ENCODE measurements around the gene DDAH1.

Gene DDAH1

DNA sequence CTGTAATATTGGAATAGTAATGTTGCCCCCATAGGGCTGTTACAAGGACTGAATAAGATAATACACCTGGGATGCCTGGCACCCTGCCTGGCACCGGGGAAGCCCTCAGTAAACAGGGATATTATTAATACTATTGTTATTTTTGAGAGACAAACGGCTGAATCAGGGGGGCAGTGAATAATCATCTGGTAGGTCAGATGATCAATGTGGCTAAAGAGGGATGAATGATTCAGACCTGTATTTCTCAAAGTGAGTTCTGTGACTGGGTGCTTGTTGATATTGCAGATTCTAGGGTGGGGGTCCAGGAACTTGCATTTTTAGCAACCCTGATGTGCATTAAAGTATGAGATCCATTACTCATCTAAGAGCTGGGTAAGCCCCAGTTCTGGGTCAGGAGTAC is 142.3 kb downstream of the DDAH1 start:
- ChIA-PET POLR2A (no interaction called here), CTCF (interaction anchor here (1.4 kb wide), 1 partner anchor 14 kb away, joined by 5 read pairs; no protein-coding TSS in a partner anchor)
- TF ChIP-seq, protein P1, sequence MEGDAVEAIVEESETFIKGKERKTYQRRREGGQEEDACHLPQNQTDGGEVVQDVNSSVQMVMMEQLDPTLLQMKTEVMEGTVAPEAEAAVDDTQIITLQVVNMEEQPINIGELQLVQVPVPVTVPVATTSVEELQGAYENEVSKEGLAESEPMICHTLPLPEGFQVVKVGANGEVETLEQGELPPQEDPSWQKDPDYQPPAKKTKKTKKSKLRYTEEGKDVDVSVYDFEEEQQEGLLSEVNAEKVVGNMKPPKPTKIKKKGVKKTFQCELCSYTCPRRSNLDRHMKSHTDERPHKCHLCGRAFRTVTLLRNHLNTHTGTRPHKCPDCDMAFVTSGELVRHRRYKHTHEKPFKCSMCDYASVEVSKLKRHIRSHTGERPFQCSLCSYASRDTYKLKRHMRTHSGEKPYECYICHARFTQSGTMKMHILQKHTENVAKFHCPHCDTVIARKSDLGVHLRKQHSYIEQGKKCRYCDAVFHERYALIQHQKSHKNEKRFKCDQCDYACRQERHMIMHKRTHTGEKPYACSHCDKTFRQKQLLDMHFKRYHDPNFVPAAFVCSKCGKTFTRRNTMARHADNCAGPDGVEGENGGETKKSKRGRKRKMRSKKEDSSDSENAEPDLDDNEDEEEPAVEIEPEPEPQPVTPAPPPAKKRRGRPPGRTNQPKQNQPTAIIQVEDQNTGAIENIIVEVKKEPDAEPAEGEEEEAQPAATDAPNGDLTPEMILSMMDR (IDR thresholded peaks at IDR 0.05; ENCODE audit: control extremely low read depth, extremely low read depth, low read depth, missing control alignments), result no peak
- DNase-seq (ENCODE audit: extremely low spot score), result no peak

DNA sequence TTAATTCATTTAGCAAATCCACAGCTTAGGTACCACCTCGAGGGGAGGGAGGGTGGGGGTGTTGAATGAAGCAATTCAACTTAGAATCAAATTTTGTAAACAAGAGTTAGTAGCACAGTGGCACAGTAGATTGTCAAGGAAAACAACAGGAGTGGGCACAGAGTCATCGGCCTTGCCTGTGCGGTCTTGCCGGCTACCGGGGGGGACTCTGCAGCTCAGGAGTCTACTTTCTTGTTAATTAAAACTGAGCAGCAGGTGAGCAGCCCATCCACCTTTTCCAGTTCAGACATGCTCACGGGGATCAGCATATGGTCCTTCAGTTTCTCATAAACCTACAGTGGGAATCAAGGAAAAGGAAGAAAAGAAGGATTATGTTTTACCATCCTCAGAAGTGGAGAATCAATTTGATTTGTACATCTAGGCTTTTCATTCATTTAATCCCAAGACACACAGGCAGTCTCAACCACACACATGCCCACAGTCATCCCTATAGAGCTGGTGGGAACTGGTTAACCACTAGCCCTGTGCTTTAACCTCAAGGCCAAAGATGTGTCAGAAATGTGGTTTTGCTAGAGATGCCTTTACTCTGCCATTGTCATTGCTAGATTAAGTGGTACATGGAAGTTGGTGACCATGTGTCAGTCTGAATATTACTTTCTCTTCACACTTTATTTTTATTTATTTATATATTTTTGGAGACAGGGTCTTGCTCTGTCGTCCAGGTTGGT is 143.6 kb downstream of the DDAH1 start:
- TF ChIP-seq, protein P1 (IDR thresholded peaks at IDR 0.05; ENCODE audit: control extremely low read depth, extremely low read depth, low read depth, missing control alignments), result no peak
- no peak for DNase-seq (ENCODE audit: extremely low spot score)
- CTCF ChIA-PET, result no interaction called here
- POLR2A ChIA-PET, result no interaction called here

DNA sequence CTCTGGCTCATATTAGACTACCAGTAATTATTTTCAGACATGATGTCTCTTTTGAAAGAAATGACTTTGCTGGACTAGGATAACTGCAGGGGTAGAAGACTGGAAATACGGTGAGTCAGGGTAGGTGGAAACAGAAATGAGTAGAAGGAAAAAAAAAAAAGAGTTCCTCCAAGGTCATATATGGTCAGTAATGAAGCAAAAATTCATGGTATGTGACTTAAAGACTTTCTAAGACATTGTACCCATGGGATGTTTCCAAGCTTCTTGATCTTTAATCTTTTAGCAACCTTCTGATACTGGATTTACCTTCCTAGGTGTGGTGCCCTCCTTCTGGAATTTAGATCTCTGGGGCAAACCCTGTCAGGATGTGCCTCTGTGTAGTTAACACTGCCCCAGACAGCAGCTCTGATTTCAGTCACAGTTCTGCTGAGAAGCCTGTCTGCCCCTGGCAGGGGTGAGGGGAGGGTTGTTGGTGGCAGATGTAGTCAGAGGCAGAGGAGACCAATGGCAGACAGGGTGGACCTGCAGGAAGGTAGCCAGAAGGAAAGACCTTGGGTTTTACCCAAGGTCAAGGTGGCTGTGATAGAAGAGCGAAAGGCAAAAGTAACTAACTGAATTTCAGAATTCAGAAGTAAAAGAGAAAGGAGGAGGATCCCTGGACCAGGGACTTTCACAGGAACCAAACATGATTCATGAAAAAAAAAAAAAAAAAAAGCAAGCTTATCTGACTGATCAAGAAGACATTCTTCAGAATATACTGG is 144.4 kb downstream of the DDAH1 start:
- ChIA-PET CTCF (no interaction called here), POLR2A (no interaction called here)
- TF ChIP-seq, protein P1 (IDR thresholded peaks at IDR 0.05; ENCODE audit: control extremely low read depth, extremely low read depth, low read depth, missing control alignments), result no peak
- DNase-seq (ENCODE audit: extremely low spot score), result no peak

DNA sequence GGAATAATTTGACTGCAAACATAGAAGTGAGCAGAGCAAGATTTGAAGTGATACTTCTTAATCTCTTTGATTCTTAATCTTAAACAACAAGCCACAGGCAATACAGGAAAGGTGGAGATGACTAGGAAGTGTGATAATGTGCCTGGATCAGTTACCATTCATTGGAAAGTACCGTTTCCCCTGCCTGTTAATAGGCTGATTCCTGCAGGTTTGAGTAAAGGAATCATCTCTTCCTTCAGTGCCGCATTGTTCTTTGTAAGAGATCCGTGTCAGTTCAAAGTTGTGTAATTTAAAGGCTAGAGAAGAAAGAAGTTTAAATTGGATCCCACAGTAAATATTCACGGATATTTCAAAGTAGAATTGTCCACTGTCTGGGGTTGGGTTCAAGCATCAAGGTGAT is 145.0 kb downstream of the DDAH1 start:
- DNase-seq (ENCODE audit: extremely low spot score), result no peak
- POLR2A ChIA-PET, result no interaction called here
- CTCF ChIA-PET, result no interaction called here
- TF ChIP-seq, protein P1 (IDR thresholded peaks at IDR 0.05; ENCODE audit: control extremely low read depth, extremely low read depth, low read depth, missing control alignments), result no peak

DNA sequence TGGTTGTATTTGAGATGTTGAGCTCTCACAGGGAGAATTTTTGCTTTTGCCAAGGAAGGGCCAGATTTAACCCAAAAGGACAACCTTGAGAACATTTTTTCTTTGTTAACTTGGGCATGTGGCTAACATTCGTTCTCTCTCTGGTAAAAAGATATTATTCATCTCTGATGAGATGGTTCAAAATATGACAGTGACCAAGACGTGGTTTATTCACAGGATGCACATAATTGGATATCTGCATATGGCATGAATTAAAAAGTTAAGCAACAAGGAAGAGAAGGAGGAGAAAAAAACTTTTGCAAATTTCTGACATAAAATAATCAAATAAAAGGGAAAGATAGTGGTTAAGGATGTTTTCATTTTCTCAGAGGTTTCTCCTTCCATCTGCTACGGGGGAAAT is 145.5 kb downstream of the DDAH1 start:
- TF ChIP-seq, protein P1 (IDR thresholded peaks at IDR 0.05; ENCODE audit: control extremely low read depth, extremely low read depth, low read depth, missing control alignments), result no peak
- ChIA-PET CTCF (no interaction called here), POLR2A (no interaction called here)
- no peak for DNase-seq (ENCODE audit: extremely low spot score)

DNA sequence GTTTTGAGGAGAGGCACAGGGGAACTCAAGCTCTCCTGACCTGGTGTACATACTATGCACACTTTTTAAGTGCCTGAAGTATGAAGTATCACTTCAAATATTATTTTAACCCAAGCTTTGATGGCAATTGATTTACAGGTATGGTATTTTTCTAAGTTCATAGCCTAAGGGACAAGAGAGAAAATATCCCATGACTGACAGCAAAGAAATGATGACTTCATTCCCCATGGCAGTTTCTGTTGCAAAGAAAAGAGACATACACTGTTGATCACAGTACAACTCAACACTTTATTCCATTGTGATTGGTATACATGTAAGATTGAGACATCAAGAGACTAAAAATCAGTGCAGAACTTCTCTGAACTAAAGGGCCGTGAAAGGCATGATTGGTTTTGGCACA is 146.7 kb downstream of the DDAH1 start:
- no peak for DNase-seq (ENCODE audit: extremely low spot score)
- ChIA-PET POLR2A (no interaction called here), CTCF (no interaction called here)
- TF ChIP-seq, protein P1 (IDR thresholded peaks at IDR 0.05; ENCODE audit: control extremely low read depth, extremely low read depth, low read depth, missing control alignments), result no peak

Data from GM10248 (cell line).